ENCODE results near the gene FLNC.

DNA sequence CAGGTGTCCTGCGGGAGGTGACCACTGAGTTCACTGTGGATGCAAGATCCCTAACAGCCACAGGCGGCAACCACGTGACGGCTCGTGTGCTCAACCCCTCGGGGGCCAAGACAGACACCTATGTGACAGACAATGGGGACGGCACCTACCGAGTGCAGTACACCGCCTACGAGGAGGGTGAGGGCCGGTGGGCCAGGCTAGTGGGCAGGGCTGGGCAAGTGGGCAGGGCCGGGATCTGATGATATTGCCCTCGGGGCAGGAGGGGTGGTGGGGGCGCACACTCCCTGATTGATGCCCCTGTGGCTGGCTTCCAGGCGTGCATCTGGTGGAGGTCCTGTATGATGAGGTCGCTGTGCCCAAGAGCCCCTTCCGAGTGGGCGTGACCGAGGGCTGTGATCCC is 15.8 kb downstream of the FLNC start:
- no peak for TF ChIP-seq GATA3 (IDR thresholded peaks at IDR 0.05; ENCODE audit: low read depth, low read length)
- no peak for TF ChIP-seq GATA2 (IDR thresholded peaks at IDR 0.05; ENCODE audit: low read depth, low read length)
